KMS-11 (cell line): ENCODE data around the gene ICAM5.

ENCODE experiments used
- H2AFZ ChIP-seq: fragments of 200-600 bp; sonication (generic); 2 replicates; pipeline ENCODE4 v1.6.1; 2016; ENCODE audit warnings: antibody characterized with exemption, mixed run types, low read depth
- H3K27ac ChIP-seq: fragments of 200-600 bp; sonication (generic); 2 replicates; pipeline ENCODE4 v1.6.1; 2016; ENCODE audit warnings: mild to moderate bottlenecking, mixed run types
- H3K27me3 ChIP-seq: fragments of 200-600 bp; sonication (generic); 2 replicates; pipeline ENCODE4 v1.6.1; 2017; ENCODE audit warnings: mild to moderate bottlenecking, low read depth, mixed run types, moderate library complexity; ENCODE audit not compliant: insufficient read depth
- H3K36me3 ChIP-seq: fragments of 200-600 bp; sonication (generic); 2 replicates; pipeline ENCODE4 v1.6.1; 2017; ENCODE audit warnings: mild to moderate bottlenecking, mixed run types; ENCODE audit not compliant: insufficient read depth
- H3K4me1 ChIP-seq: fragments of 200-600 bp; sonication (generic); 2 replicates; pipeline ENCODE4 v1.6.1; 2016; ENCODE audit warnings: mild to moderate bottlenecking, low read depth, mixed run types; ENCODE audit not compliant: poor library complexity, severe bottlenecking
- H3K4me2 ChIP-seq: fragments of 200-600 bp; sonication (generic); 2 replicates; pipeline ENCODE4 v1.7.0; 2016; ENCODE audit warnings: mild to moderate bottlenecking, mixed run types
- H3K4me3 ChIP-seq: fragments of 200-600 bp; sonication (generic); IDR thresholded peaks from 2 replicates; pipeline ENCODE4 v1.6.1; 2017; ENCODE audit warnings: low read depth, low read length, mixed read lengths; ENCODE audit not compliant: insufficient read depth
- H3K79me2 ChIP-seq: fragments of 200-600 bp; sonication (generic); 2 replicates; pipeline ENCODE4 v1.6.1; 2016; ENCODE audit warnings: low read depth, mixed run types; ENCODE audit not compliant: insufficient read depth
- H3K9ac ChIP-seq: fragments of 200-600 bp; sonication (generic); 2 replicates; pipeline ENCODE4 v1.6.1; 2016; ENCODE audit warnings: mild to moderate bottlenecking, mixed run types
- H4K20me1 ChIP-seq: fragments of 200-600 bp; sonication (generic); 2 replicates; pipeline ENCODE4 v1.6.1; 2016; ENCODE audit warnings: mild to moderate bottlenecking, mixed run types; ENCODE audit not compliant: insufficient read depth
- TF ChIP-seq, protein P1 (sequence below): fragments of 200-600 bp; sonication (generic); conservative IDR thresholded peaks from 2 replicates; pipeline ENCODE4 v1.6.1; 2017; ENCODE audit warnings: low read depth, mild to moderate bottlenecking, antibody characterized with exemption, low read length, moderate library complexity, mixed read lengths

The ICAM5 gene

GRCh38 chr19:10338940-10339339, 49.2 kb downstream of the ICAM5 start:
- H3K4me2 ChIP-seq: no peak overlapping the region
- H3K9ac ChIP-seq: no peak overlapping the region
- H3K27me3 ChIP-seq: no peaks in the 10 kb centered on the region
- H3K4me3 ChIP-seq: no peak overlapping the region
- H3K79me2 ChIP-seq: no peaks in the 10 kb centered on the region
- H2AFZ ChIP-seq: no peak overlapping the region
- no peaks in the 10 kb centered on the region for H3K36me3 ChIP-seq
- H3K4me1 ChIP-seq: peaks cover 4% of the 10 kb centered on the region
- H3K27ac ChIP-seq: no peak overlapping the region
- no peaks in the 10 kb centered on the region for H4K20me1 ChIP-seq
- TF ChIP-seq, protein P1, sequence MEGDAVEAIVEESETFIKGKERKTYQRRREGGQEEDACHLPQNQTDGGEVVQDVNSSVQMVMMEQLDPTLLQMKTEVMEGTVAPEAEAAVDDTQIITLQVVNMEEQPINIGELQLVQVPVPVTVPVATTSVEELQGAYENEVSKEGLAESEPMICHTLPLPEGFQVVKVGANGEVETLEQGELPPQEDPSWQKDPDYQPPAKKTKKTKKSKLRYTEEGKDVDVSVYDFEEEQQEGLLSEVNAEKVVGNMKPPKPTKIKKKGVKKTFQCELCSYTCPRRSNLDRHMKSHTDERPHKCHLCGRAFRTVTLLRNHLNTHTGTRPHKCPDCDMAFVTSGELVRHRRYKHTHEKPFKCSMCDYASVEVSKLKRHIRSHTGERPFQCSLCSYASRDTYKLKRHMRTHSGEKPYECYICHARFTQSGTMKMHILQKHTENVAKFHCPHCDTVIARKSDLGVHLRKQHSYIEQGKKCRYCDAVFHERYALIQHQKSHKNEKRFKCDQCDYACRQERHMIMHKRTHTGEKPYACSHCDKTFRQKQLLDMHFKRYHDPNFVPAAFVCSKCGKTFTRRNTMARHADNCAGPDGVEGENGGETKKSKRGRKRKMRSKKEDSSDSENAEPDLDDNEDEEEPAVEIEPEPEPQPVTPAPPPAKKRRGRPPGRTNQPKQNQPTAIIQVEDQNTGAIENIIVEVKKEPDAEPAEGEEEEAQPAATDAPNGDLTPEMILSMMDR: no peak

GRCh38 chr19:10339380-10339960, 49.7 kb downstream of the ICAM5 start, which contains the start of gene ICAM3:
TSS of gene ICAM3 (minus strand) at chr19:10339624. CDS start at chr19:10339614, 10 bp downstream.
- TF ChIP-seq, protein P1: no peak
- Histone ChIP-seq H3K36me3 (no peaks in the 10 kb centered on the region), H3K79me2 (no peaks in the 10 kb centered on the region), H3K4me2 (no peak within 1 kb of the TSS), H2AFZ (no peak within 1 kb of the TSS), H3K27ac (no peak within 1 kb of the TSS), H3K27me3 (no peaks in the 10 kb centered on the region), H4K20me1 (no peaks in the 10 kb centered on the region), H3K4me3 (no peak within 1 kb of the TSS), H3K9ac (no peak within 1 kb of the TSS), H3K4me1 (no peaks in the 10 kb centered on the region)

- no peak overlapping the region for H3K9ac ChIP-seq
- no peak overlapping the region for H3K27ac ChIP-seq
Measured at GRCh38 chr19:10339977-10340376, 50.2 kb downstream of the ICAM5 start.

DNA sequence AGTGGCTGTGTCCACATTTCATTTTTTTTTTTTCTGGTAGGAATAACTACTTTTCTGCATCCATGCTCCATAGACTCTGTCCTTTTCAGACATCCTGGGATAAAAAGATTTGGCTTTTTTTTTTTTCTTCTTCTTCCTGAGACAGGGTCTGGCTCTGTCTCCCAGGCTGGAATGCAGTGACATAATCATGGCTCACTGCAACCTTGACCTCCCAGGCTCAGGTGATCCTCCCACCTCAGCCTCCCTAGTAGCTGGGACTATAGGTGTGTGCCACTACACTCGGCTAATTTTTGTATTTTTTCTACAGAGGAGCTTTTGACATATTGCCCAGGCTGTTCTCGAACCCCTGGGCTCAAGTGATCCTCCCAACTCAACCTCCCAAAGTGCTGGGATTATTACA, 53.7 kb downstream of the ICAM5 start:
- H3K4me1 ChIP-seq: no peaks in the 10 kb centered on the region
- TF ChIP-seq, protein P1: no peak

More at GRCh38 chr19:10339977-10340376, 50.2 kb downstream of the ICAM5 start:
- H3K79me2 ChIP-seq: no peaks in the 10 kb centered on the region
- H3K27me3 ChIP-seq: no peaks in the 10 kb centered on the region
- no peak overlapping the region for H3K4me2 ChIP-seq
- TF ChIP-seq, protein P1: no peak
- H2AFZ ChIP-seq: no peak overlapping the region
- H4K20me1 ChIP-seq: no peaks in the 10 kb centered on the region
- H3K4me3 ChIP-seq: no peak overlapping the region
- H3K36me3 ChIP-seq: no peaks in the 10 kb centered on the region
- H3K4me1 ChIP-seq: no peaks in the 10 kb centered on the region

More for the DNA sequence above, 53.7 kb downstream of the ICAM5 start:
- H3K4me3 ChIP-seq: no peak overlapping the region
- H3K9ac ChIP-seq: no peak overlapping the region
- H3K27me3 ChIP-seq: no peaks in the 10 kb centered on the region
- H2AFZ ChIP-seq: no peak overlapping the region
- no peaks in the 10 kb centered on the region for H4K20me1 ChIP-seq
- H3K79me2 ChIP-seq: no peaks in the 10 kb centered on the region
- no peaks in the 10 kb centered on the region for H3K36me3 ChIP-seq
- H3K4me2 ChIP-seq: no peak overlapping the region
- no peak overlapping the region for H3K27ac ChIP-seq
